PC-9 (cell line): Measurements from ENCODE around the gene RBM33. TPM values are rescaled to one million over a fixed set of nuclear protein-coding genes. Genes with fewer than 3 reads are reported as not detected.

Experiments
- BruUV-seq: library from RNA; stranded (reverse); fragments of 400-500 nt; replicated peaks from 2 replicates; lab custom pipeline; 2021; lab: Mats Ljungman, UMichigan
- CTCF ChIA-PET: fragments of 300-600 bp; sonication (Branson Sonifier 250); formaldehyde crosslinking; loops from one replicate; lab custom pipeline; 2022; ENCODE audit warnings: antibody characterized with exemption; lab: Charles Lee
- POLR2A ChIA-PET: fragments of 300-600 bp; sonication (Branson Sonifier 250); formaldehyde crosslinking; loops from one replicate; lab custom pipeline; 2022; ENCODE audit warnings: antibody characterized with exemption; ENCODE audit not compliant: unreplicated experiment; lab: Charles Lee
- DNase-seq, 2 experiments: peaks; one replicate each; pipeline versions ENCODE4 v3.0.0 to v3.0.0-alpha.2; 2015 to 2022; ENCODE audit warnings: mixed read lengths in 1 of 2
- H2AFZ ChIP-seq: fragments of 200-600 bp; sonication (generic); 2 replicates; pipeline ENCODE4 v1.8.1; 2017; ENCODE audit warnings: antibody characterized with exemption
- H3F3A ChIP-seq: fragments of 200-600 bp; sonication (generic); 2 replicates; pipeline ENCODE4 v1.8.1; 2017; ENCODE audit warnings: antibody characterized with exemption, mild to moderate bottlenecking, low read depth; ENCODE audit not compliant: insufficient read depth
- H3K27ac ChIP-seq: fragments of 200-600 bp; sonication (generic); 2 replicates; pipeline ENCODE4 v1.6.1; 2016; ENCODE audit warnings: mixed run types
- H3K27me3 ChIP-seq: fragments of 200-600 bp; sonication (generic); 2 replicates; pipeline ENCODE4 v1.6.1; 2016; ENCODE audit warnings: low read depth, mixed run types; ENCODE audit not compliant: insufficient read depth
- H3K36me3 ChIP-seq: fragments of 200-600 bp; sonication (generic); 2 replicates; pipeline ENCODE4 v1.6.1; 2016; ENCODE audit warnings: low read depth, mixed run types
- H3K4me1 ChIP-seq: fragments of 200-600 bp; sonication (generic); replicated peaks from 2 replicates; pipeline ENCODE4 v1.6.1; 2016; ENCODE audit warnings: mixed run types; ENCODE audit not compliant: insufficient read depth
- H3K4me2 ChIP-seq: fragments of 200-600 bp; sonication (generic); 2 replicates; pipeline ENCODE4 v1.6.1; 2017; ENCODE audit warnings: mixed run types
- H3K4me3 ChIP-seq: fragments of 200-600 bp; sonication (generic); 2 replicates; pipeline ENCODE4 v1.6.1; 2016; ENCODE audit warnings: mixed run types
- H3K79me2 ChIP-seq: fragments of 200-600 bp; sonication (generic); 2 replicates; pipeline ENCODE4 v1.6.1; 2017; ENCODE audit warnings: low read depth, mixed run types
- H3K9me2 ChIP-seq: fragments of 200-600 bp; sonication (generic); 2 replicates; pipeline ENCODE4 v1.8.1; 2017; ENCODE audit warnings: mild to moderate bottlenecking; ENCODE audit not compliant: insufficient read depth
- H3K9me3 ChIP-seq: fragments of 200-600 bp; sonication (generic); 2 replicates; pipeline ENCODE4 v1.8.1; 2016; ENCODE audit warnings: low read depth; ENCODE audit not compliant: insufficient read depth
- H4K20me1 ChIP-seq: fragments of 200-600 bp; sonication (generic); 2 replicates; pipeline ENCODE4 v1.8.1; 2017; ENCODE audit not compliant: insufficient read depth
- CTCF ChIP-seq: fragments of 200-600 bp; sonication (generic); conservative IDR thresholded peaks from 2 replicates; pipeline ENCODE4 v1.6.1; 2017; ENCODE audit warnings: mixed run types, antibody characterized with exemption, mild to moderate bottlenecking, moderate library complexity
- EZH2 ChIP-seq: fragments of 200-600 bp; sonication (generic); IDR thresholded peaks from 2 replicates; pipeline ENCODE4 v1.8.0; 2017; ENCODE audit warnings: antibody characterized with exemption, low read depth
- intact Hi-C: fragments of 100-400 bp; cut with micrococcal nuclease; formaldehyde crosslinking; loops from one replicate; pipeline ENCODE4 v1.10.0; 2022; ENCODE audit not compliant: unreplicated experiment
- total RNA-seq: library from RNA; stranded (reverse); gene quantifications from 2 replicates; pipeline ENCODE4 v1.2.3, GENCODE V29; 2021

The RBM33 gene
- total RNA-seq, 1 experiment from 2014 or later = 85.7 TPM

DNA sequence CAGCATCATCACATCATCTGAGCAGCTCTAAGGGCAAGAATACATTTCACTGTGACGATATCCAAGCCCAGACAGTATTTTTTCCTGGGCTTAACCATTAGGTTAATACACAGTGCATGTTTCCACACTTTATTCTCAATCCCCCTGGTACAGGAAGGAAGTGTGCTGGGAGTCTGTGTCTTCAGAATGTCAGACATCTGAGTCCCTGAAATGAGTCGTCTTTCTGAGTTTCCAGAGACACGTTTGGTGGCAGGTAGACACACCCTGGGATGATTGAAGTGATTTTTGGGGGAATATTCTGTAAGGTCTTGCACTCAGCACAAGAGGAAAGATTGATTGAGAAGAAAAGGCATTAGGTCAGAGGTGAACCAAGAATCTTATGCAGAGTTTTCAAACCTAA, 180.9 kb downstream of the RBM33 start:
- peak overlapping the region; percentile 20 for H3K4me2 ChIP-seq
- peak in 1 of 2 experiments; percentile 65 for DNase-seq
- BruUV-seq = no TSS peak
- intact Hi-C loops = no loop called here
- H3K4me1 ChIP-seq = peaks cover 26% of the 10 kb centered on the region
- TF ChIP-seq CTCF (no peak), EZH2 (no peak)
- no peak overlapping the region for H3K4me3 ChIP-seq
- no peaks in the 10 kb centered on the region for H3K79me2 ChIP-seq
- H3F3A ChIP-seq = peaks cover 11% of the 10 kb centered on the region
- H3K9me2 ChIP-seq = no peaks in the 10 kb centered on the region
- no peaks in the 10 kb centered on the region for H4K20me1 ChIP-seq
- H3K27me3 ChIP-seq = no peaks in the 10 kb centered on the region
- H2AFZ ChIP-seq = no peak overlapping the region
- POLR2A ChIA-PET = no interaction called here
- CTCF ChIA-PET = no interaction called here
- peak overlapping the region; percentile 13; the same call in 1 of the 2 replicates for H3K27ac ChIP-seq
- no peaks in the 10 kb centered on the region for H3K9me3 ChIP-seq
- no peaks in the 10 kb centered on the region for H3K36me3 ChIP-seq

DNA sequence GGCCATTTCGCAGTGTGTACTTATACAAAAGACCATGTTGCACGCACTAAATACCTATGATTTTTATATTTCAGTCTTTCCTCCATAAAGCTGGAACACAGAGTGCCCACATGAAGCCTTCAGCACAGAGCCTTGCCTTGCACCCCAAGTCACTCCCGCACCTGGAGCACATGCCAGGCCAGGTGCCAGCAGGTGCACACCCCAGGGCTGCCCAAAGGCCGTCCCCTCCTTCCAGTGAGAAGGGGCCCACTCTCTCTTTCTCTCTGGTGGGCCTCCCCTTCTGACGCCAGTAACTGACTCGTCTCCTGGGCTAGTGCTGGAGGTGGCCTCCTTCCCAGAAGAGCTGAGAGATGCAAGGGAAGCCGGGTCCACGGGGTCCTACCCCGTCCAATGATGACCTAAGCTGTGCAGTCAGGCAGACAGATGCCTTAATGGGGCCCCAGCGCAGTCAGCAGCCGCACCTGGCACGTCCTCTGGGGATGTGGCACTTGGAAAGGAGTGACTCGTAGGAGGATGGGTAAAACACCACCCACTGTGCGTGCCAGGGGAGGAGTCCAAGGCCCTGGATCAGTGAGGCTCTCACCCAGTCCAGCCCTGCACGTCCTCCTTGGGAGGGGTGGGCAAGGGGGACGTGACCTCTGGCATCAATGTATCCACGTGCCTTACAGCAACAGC, 185.5 kb downstream of the RBM33 start:
- no peaks in the 10 kb centered on the region for H3K36me3 ChIP-seq
- peaks cover 20% of the 10 kb centered on the region for H3K4me1 ChIP-seq
- peaks cover 9% of the 10 kb centered on the region for H3F3A ChIP-seq
- H3K4me3 ChIP-seq = no peak overlapping the region
- H3K27ac ChIP-seq = no peak overlapping the region
- BruUV-seq = no TSS peak
- no peaks in the 10 kb centered on the region for H3K9me3 ChIP-seq
- no peaks in the 10 kb centered on the region for H3K27me3 ChIP-seq
- no peaks in the 10 kb centered on the region for H4K20me1 ChIP-seq
- no peaks in the 10 kb centered on the region for H3K79me2 ChIP-seq
- H3K4me2 ChIP-seq = no peak overlapping the region
- H2AFZ ChIP-seq = no peak overlapping the region
- intact Hi-C loops = no loop called here
- POLR2A ChIA-PET = interaction anchor here (0.7 kb wide), 1 partner anchor 49 kb away, joined by 3 read pairs; no protein-coding TSS in a partner anchor
- TF ChIP-seq EZH2 = no peak
- no peak for TF ChIP-seq CTCF
- no peak for DNase-seq
- CTCF ChIA-PET = no interaction called here
- H3K9me2 ChIP-seq = no peaks in the 10 kb centered on the region

Other genes with a start within 250 kb of the RBM33 start
- gene EN2, start 186.5 kb upstream of the RBM33 start, total RNA-seq = not detected in 2 replicates
- not detected in 2 replicates for gene CNPY1, start 98.1 kb upstream of the RBM33 start, total RNA-seq
- not detected in 2 replicates for gene SHH, start 167.8 kb downstream of the RBM33 start, total RNA-seq